Gastroesophageal sphincter (tissue), 4 donors: Measurements from ENCODE around the gene HS3ST1. TPM values are rescaled to one million over a fixed set of nuclear protein-coding genes. Genes with fewer than 3 reads are reported as not detected.
A peak's percentile ranks its signal among the peaks of the same experiment; 100 is the strongest.

ENCODE experiments used
- ATAC-seq: fragments of 150-250 bp; one replicate; pipeline ENCODE4 v1.9.1; 2016; ENCODE audit warnings: mild to moderate bottlenecking, moderate library complexity
- H3K27ac ChIP-seq, 4 donors: fragments of 200-600 bp; sonication (generic) in 3 of 4; 1 replicate in 3 of 4; 2 replicates in 1 of 4; pipeline ENCODE4 v1.5.1; 2016 to 2019
- H3K27me3 ChIP-seq: fragments of 200-600 bp; sonication (generic); one replicate; pipeline ENCODE4 v1.5.1; 2019
- H3K36me3 ChIP-seq, 2 donors: fragments of 200-600 bp; sonication (generic); one replicate each; pipeline ENCODE4 v1.5.1; 2019; ENCODE audit warnings: control low read depth in 1 of 2
- H3K4me1 ChIP-seq, 3 donors: fragments of 200-600 bp; sonication (generic); 1 replicate in 2 of 3; 2 replicates in 1 of 3; pipeline ENCODE4 v1.5.1; 2016 to 2019; ENCODE audit warnings: control low read depth in 2 of 3
- H3K4me3 ChIP-seq, 2 donors: fragments of 200-600 bp; sonication (generic); one replicate each; pipeline ENCODE4 v1.5.1; 2019; ENCODE audit warnings: mild to moderate bottlenecking in 1 of 2, moderate library complexity in 1 of 2
- H3K9me3 ChIP-seq, 3 donors: fragments of 200-600 bp; sonication (generic); one replicate each; pipeline ENCODE4 v1.5.1; 2017 to 2019; ENCODE audit warnings: control low read depth in 2 of 3
- CTCF ChIP-seq, 4 experiments: fragments of 200-600 bp in 2 of 4; fragments of 450-650 bp in 2 of 4; sonication (generic) in 1 of 4; IDR thresholded peaks; one replicate each; pipeline ENCODE4 v1.5.1; 2017 to 2019; ENCODE audit warnings: antibody characterized with exemption in 4 of 4, mild to moderate bottlenecking in 2 of 4, moderate library complexity in 2 of 4
- EP300 ChIP-seq: sonication (generic); formaldehyde crosslinking; IDR thresholded peaks from one replicate; pipeline ENCODE4 v1.6.1; 2017; ENCODE audit warnings: antibody characterized with exemption, mild to moderate bottlenecking
- POLR2A ChIP-seq, 2 donors: fragments of 450-650 bp; IDR thresholded peaks; one replicate each; pipeline ENCODE4 v1.6.1; 2017; ENCODE audit warnings: antibody characterized with exemption in 2 of 2, mild to moderate bottlenecking in 2 of 2, moderate library complexity in 1 of 2
- POLR2AphosphoS5 ChIP-seq: sonication (generic); formaldehyde crosslinking; IDR thresholded peaks from one replicate; pipeline ENCODE4 v1.6.1; 2017; ENCODE audit warnings: antibody characterized with exemption
- WGBS, 2 donors: methylation state at CpG; one replicate each; pipeline ENCODE4 v1.1.5; 2018; ENCODE audit warnings: low coverage in 1 of 2; 5-methylcytosine and 5-hydroxymethylcytosine counted together
- total RNA-seq, 4 donors: library from RNA; depleted of rRNA; stranded (reverse); fragments of >200 nt; gene quantifications; one replicate each; pipeline ENCODE4 v1.1.0, GENCODE V29; 2016

HS3ST1 gene
- total RNA-seq, 4 donors from 2014 or later = 0.66 to 2.0 (median 1.4) TPM

GRCh38 chr4:11435557-11435956 lies 6.9 kb upstream of the HS3ST1 start:
- H3K36me3 ChIP-seq = no peaks in the 10 kb centered on the region
- H3K4me1 ChIP-seq = no peaks in the 10 kb centered on the region
- no peaks in the 10 kb centered on the region for H3K9me3 ChIP-seq
- H3K27me3 ChIP-seq = no peaks in the 10 kb centered on the region
- ATAC-seq = no peak
- WGBS, 2 donors = 71% methylated on average over 1 of the region's 1 CpG
- no peak overlapping the region for H3K4me3 ChIP-seq
- H3K27ac ChIP-seq = no peak overlapping the region
- TF ChIP-seq CTCF (IDR thresholded peaks at IDR 0.05) (no peak), POLR2A (IDR thresholded peaks at IDR 0.05) (no peak), EP300 (no peak), POLR2AphosphoS5 (no peak)

- H3K9me3 ChIP-seq = no peaks in the 10 kb centered on the region
- 79 to 88% methylated on average over 3 to 4 of the region's 4 CpGs for WGBS, 2 donors
- TF ChIP-seq CTCF (IDR thresholded peaks at IDR 0.05) = no peak
- TF ChIP-seq EP300 = no peak
- no peaks in the 10 kb centered on the region for H3K36me3 ChIP-seq
- H3K4me1 ChIP-seq = peaks cover 0 to 35% (median 0%) of the 10 kb centered on the region in 3 donors
- ATAC-seq = no peak
- H3K4me3 ChIP-seq = no peak overlapping the region
- H3K27me3 ChIP-seq = peaks cover 28% of the 10 kb centered on the region
- no peak overlapping the region for H3K27ac ChIP-seq
Observed at GRCh38 chr4:11431111-11431510, 2.4 kb upstream of the HS3ST1 start.

- WGBS, 2 donors = 88 to 92% methylated on average over 1 to 2 of the region's 2 CpGs
- Histone ChIP-seq H3K27me3 (peaks cover 28% of the 10 kb centered on the region), H3K9me3 (no peaks in the 10 kb centered on the region), H3K4me1 (peaks cover 0 to 39% (median 0%) of the 10 kb centered on the region in 3 donors), H3K36me3 (no peaks in the 10 kb centered on the region), H3K4me3 (no peak overlapping the region), H3K27ac (no peak overlapping the region)
- ATAC-seq = no peak
- TF ChIP-seq CTCF (IDR thresholded peaks at IDR 0.05) (no peak), POLR2A (IDR thresholded peaks at IDR 0.05) (no peak), EP300 (no peak), POLR2AphosphoS5 (no peak)
Observed at GRCh38 chr4:11430536-11430935, 1.8 kb upstream of the HS3ST1 start.

GRCh38 chr4:11429699-11430045 lies 978 bp upstream of the HS3ST1 start:
- Histone ChIP-seq H3K36me3 (no peaks in the 10 kb centered on the region), H3K4me1 (peaks cover 0 to 39% (median 0%) of the 10 kb centered on the region in 3 donors), H3K4me3 (peak overlapping the region in 1 of 2 donors; percentile 74), H3K27me3 (peaks cover 28% of the 10 kb centered on the region), H3K9me3 (no peaks in the 10 kb centered on the region), H3K27ac (peak overlapping the region in 1 of 4 donors; percentile 67)
- 32 to 75% methylated on average over 2 to 8 of the region's 8 CpGs for WGBS, 2 donors
- TF ChIP-seq EP300 (no peak), CTCF (IDR thresholded peaks at IDR 0.05) (no peak), POLR2AphosphoS5 (no peak), POLR2A (IDR thresholded peaks at IDR 0.05) (no peak)
- ATAC-seq = no peak

- Histone ChIP-seq H3K4me1 (peaks cover 0 to 39% (median 0%) of the 10 kb centered on the region in 3 donors), H3K4me3 (peak overlapping the region; percentile 24 to 74), H3K36me3 (no peaks in the 10 kb centered on the region), H3K9me3 (no peaks in the 10 kb centered on the region), H3K27me3 (peaks cover 28% of the 10 kb centered on the region), H3K27ac (peak overlapping the region in 3 of 4 donors; percentile 67 to 70 (median 69))
- WGBS, 2 donors = 4 to 15% methylated on average over 8 to 19 of the region's 64 CpGs
- no peak for TF ChIP-seq EP300
- no peak for TF ChIP-seq POLR2AphosphoS5
- peak in 3 of 4 experiments; percentile 62 to 81 (median 67) for TF ChIP-seq CTCF (IDR thresholded peaks at IDR 0.05)
- peak in 1 of 2 donors; percentile 9 for TF ChIP-seq POLR2A (IDR thresholded peaks at IDR 0.05)
- peak; percentile 91 for ATAC-seq
Observed at GRCh38 chr4:11428899-11429698, 405 bp upstream of the HS3ST1 start.
